ENCODE data around the gene MAP3K12. TPM values are rescaled to one million over a fixed set of nuclear protein-coding genes. Genes with fewer than 3 reads are reported as not detected.

The MAP3K12 gene
- total and polyA plus RNA-seq, 10 of the 15 experiments (the other 5 are each of a cell fraction or from before 2014, with no cell fraction given): 0.45 to 14.9 (median 6.9) TPM

DNA sequence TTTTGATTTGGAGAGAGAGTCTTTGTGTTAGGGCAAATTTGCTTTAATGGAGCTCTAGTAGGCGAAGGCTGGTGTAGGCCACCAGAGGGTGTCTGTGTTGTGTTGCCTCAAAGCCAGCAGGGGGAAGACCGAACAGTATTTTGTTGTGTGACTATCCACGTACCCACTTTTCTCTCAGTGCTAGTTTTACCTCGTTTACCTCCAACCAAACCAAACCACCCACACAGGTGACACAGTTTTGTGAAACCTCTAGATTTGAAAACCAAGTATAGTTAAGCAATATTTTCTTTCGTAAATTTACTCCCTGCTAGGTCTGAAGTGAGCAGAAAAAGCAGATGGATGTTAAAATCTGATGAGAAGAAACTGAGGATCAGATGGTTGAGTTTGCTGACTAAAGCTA is 44.3 kb upstream of the MAP3K12 start:
- WGBS (ENCODE audit: insufficient coverage, insufficient replicate concordance, low lambda C conversion rate, missing lambda C conversion rate): 39% methylated on average over 5 of the region's 5 CpGs
- Histone ChIP-seq H3K27me3 (replicated peaks in 1 of 2; ENCODE audit: control insufficient read depth in 2 of 2, insufficient read depth in 2 of 2, low read length in 1 of 2) (no peaks in the 10 kb centered on the region), H3K9ac (ENCODE audit: control insufficient read depth, insufficient read depth, low read length) (peak overlapping the region; percentile 23; the same call in 1 of the 2 replicates), H4K20me1 (ENCODE audit: control insufficient read depth, insufficient read depth) (no peaks in the 10 kb centered on the region), H2AFZ (ENCODE audit: control insufficient read depth, low read depth, low read length) (peak overlapping the region; percentile 25), H3K36me3 (ENCODE audit: control insufficient read depth in 2 of 2, insufficient read depth in 2 of 2, low read length in 1 of 2) (peaks cover 1 to 20% of the 10 kb centered on the region in 2 experiments), H3K4me2 (ENCODE audit: control insufficient read depth, insufficient read depth) (no peak overlapping the region), H3K79me2 (ENCODE audit: control insufficient read depth, insufficient read depth, low read length) (no peaks in the 10 kb centered on the region), H3K4me3 (no peak overlapping the region), H3K27ac (ENCODE audit: control insufficient read depth, insufficient read depth) (peak overlapping the region; percentile 34; the same call in 1 of the 2 replicates), H3K4me1 (ENCODE audit: control insufficient read depth, insufficient read depth, low read length) (peaks cover 4% of the 10 kb centered on the region; the same call in 1 of the 2 replicates), H3K9me3 (replicated peaks; ENCODE audit: control insufficient read depth, insufficient read depth, low read length) (no peaks in the 10 kb centered on the region)
- RAD21 ChIA-PET (ENCODE audit: unreplicated experiment): interaction anchor here (0.6 to 4.3 kb wide), 35 partner anchors 8 to 214 kb away, joined by 3 to 140 read pairs (median 4); partner anchors contain the start of genes ATF7, ATP5MC2 and CISTR
- no TSS peak for BruUV-seq (replicated peaks)
- CTCF ChIA-PET: interaction anchor here (0.6 to 6.2 kb wide), 57 partner anchors 8 to 213 kb away, joined by 3 to 189 read pairs (median 6); partner anchors contain the start of genes ATF7, ATP5MC2, CISTR and TARBP2
- POLR2A ChIA-PET: interaction anchor here (0.5 to 4.2 kb wide), 8 partner anchors 8 to 200 kb away, joined by 3 to 35 read pairs (median 4); partner anchors contain the start of gene ATP5MC2
- FAIRE-seq (peak; percentile 89), DNase-seq (ENCODE audit: low read depth, low spot score) (peak; percentile 53), ATAC-seq (peak; percentile 99)
- intact Hi-C loops (cut with micrococcal nuclease; ENCODE audit: unreplicated experiment): loop anchor here (1.0 to 2.0 kb wide), 4 partner anchors 35 to 203 kb away; partner anchors contain the start of gene ATP5MC2
- in situ Hi-C loops (cut with MboI): loop anchor here (5.0 kb wide), 2 partner anchors 134 to 199 kb away; partner anchors contain the start of gene ATP5MC2
- SMC1A ChIA-PET (ENCODE audit: uncharacterized antibody, unreplicated experiment): interaction anchor here (0.7 to 4.2 kb wide), 37 partner anchors 8 to 214 kb away, joined by 3 to 112 read pairs (median 6); partner anchors contain the start of gene ATP5MC2
- TF ChIP-seq NBN (IDR thresholded peaks at IDR 0.05) (0 out of 2 replicates have a peak, but pooled peaks have one; percentile 34), TBL1XR1 (IDR thresholded peaks at IDR 0.05; ENCODE audit: low read depth, low read length) (no peak), ZNF207 (IDR thresholded peaks at IDR 0.05; ENCODE audit: borderline replicate concordance) (no peak), MAX (IDR thresholded peaks at IDR 0.05; ENCODE audit: low read depth, low read length) (no peak), BACH1 (IDR thresholded peaks at IDR 0.05; ENCODE audit: borderline replicate concordance) (no peak), MEF2B (IDR thresholded peaks at IDR 0.05; ENCODE audit: partially characterized antibody, poor library complexity, severe bottlenecking) (no peak), RUNX3 (IDR thresholded peaks at IDR 0.05; ENCODE audit: low read length) (peak; percentile 42), CTCF (IDR thresholded peaks at IDR 0.05 in 2 of 3, conservative IDR thresholded peaks at IDR 0.05 in 1 of 3; ENCODE audit: control insufficient read depth in 2 of 3, extremely low read depth in 1 of 3, insufficient read depth in 1 of 3, low read depth in 3 of 3, low read length in 3 of 3) (peak; percentile 85 to 99 (median 88); a peak in 5 of 6 replicates), SP1 (IDR thresholded peaks at IDR 0.05; ENCODE audit: low read depth, low read length) (no peak), KAT2A (conservative IDR thresholded peaks at IDR 0.05; ENCODE audit: control insufficient read depth, low read depth, low read length) (no peak), SREBF1 (IDR thresholded peaks at IDR 0.05; ENCODE audit: low read length) (no peak), RAD21 (IDR thresholded peaks at IDR 0.05; ENCODE audit: insufficient read depth, low read depth, low read length) (peak; percentile 90), ETV6 (conservative IDR thresholded peaks at IDR 0.05 in 1 of 2, IDR thresholded peaks at IDR 0.05 in 1 of 2; ENCODE audit: borderline replicate concordance in 1 of 2, low read depth in 1 of 2) (no peak), CREB1 (IDR thresholded peaks at IDR 0.05; ENCODE audit: low read depth) (no peak)
- TF ChIP-seq, protein P1, sequence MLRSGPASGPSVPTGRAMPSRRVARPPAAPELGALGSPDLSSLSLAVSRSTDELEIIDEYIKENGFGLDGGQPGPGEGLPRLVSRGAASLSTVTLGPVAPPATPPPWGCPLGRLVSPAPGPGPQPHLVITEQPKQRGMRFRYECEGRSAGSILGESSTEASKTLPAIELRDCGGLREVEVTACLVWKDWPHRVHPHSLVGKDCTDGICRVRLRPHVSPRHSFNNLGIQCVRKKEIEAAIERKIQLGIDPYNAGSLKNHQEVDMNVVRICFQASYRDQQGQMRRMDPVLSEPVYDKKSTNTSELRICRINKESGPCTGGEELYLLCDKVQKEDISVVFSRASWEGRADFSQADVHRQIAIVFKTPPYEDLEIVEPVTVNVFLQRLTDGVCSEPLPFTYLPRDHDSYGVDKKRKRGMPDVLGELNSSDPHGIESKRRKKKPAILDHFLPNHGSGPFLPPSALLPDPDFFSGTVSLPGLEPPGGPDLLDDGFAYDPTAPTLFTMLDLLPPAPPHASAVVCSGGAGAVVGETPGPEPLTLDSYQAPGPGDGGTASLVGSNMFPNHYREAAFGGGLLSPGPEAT (IDR thresholded peaks at IDR 0.05; ENCODE audit: low read depth): no peak
